Pulmonary artery endothelial cell (primary cell): Measurements from ENCODE around the gene PAN3. TPM values are rescaled to one million over a fixed set of nuclear protein-coding genes. Genes with fewer than 3 reads are reported as not detected.

ENCODE experiments used
- DNase-seq: peaks from one replicate; pipeline ENCODE4 v3.0.0-alpha.2; 2011; ENCODE audit warnings: low read depth, low spot score
- total RNA-seq: library from RNA; depleted of rRNA; stranded (reverse); fragments of >200 nt; gene quantifications from 2 replicates; pipeline ENCODE4 v1.2.3, GENCODE V29; 2014

Gene PAN3
- total RNA-seq, 1 donor from 2014 or later = 19.0 TPM

- no peak for DNase-seq
These were observed 159.0 kb downstream of the PAN3 start for GRCh38 chr13:28297341-28297740.

GRCh38 chr13:28299916-28300315 lies 161.6 kb downstream of the PAN3 start:
- DNase-seq = no peak

DNA sequence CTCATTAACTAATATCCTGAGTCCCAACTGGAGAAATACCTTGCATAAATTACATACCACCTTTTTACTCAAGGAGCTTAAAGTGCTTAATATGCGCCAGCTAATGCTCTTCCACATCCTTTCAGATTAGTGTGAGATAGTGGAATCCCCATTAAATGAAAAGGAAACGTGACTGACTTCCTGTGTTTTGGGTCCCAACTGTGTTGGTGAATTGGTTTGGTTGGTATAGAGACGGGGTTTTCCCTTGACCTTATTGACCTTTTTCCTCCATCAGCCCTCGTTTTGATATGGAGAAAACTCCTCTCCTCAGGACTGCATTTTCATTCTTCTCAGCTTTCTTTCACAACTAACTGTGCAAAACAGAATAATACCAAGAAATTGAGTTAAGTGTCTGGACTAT lies 163.5 kb downstream of the PAN3 start:
- peak; percentile 13 for DNase-seq

GRCh38 chr13:28306325-28306724 lies 168.0 kb downstream of the PAN3 start:
- no peak for DNase-seq

DNA sequence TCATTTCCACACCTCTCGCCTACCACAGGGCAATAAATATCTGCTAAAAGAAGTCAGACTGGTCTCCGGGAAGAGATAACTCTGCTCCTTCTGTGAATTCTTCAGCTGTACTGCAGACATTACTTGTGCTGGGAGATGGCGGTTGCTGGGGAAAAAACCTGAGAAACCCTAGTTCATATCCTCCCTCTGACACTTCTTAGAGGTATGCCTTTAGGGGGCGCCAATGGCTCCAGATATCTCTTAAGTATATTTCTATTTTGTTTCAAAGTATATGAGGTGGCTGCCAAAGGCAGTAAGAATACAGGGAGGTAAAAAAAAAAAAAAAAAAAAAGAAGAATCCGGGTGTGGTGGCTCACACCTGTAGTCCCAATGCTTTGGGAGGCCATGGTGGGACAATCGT lies 175.2 kb downstream of the PAN3 start:
- DNase-seq = peak; percentile 53

- DNase-seq = no peak
These were observed 176.5 kb downstream of the PAN3 start for GRCh38 chr13:28314879-28315278.

GRCh38 chr13:28316129-28316528 lies 177.8 kb downstream of the PAN3 start:
- DNase-seq = no peak

GRCh38 chr13:28316836-28317235 lies 178.5 kb downstream of the PAN3 start:
- DNase-seq = no peak

- no peak for DNase-seq
These were observed 180.2 kb downstream of the PAN3 start for GRCh38 chr13:28318496-28318895.

DNA sequence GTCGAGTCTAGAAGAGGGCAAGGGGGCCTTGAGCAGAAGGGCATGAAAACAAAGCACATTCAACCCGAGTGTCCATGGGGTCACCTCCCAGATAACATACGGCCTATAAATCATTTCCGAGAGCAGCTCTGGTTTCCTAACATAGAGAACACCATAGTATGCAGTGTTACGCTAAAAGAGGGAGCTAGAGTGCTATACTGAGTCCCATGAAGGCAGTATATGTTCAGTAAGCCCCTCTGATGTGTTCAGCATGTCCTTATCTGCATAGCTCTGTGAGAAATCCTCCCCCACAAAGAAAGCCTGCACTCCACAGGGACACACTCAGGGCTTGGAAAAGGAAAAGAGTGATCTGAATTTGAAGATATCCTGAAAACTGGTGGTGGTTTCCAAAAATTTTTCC lies 181.2 kb downstream of the PAN3 start:
- DNase-seq = no peak

DNA sequence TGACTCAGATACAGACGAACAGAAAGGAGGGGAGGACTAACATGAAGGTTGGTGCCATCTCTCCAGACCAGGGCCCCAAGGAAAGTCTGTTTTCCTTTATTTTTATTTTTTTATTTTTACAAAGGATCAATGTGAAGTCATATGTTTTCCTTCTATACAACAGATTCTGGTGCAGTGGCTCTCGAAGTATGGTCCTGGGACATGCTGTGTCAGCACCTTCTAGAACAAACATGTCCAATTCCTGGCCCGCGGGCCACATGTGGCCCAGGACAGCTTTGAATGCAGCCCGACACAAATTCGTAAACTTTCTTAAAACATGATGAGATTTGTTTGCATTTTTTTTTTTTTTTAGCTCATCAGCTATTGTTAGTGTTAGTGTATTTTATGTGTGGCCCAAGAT lies 181.9 kb downstream of the PAN3 start:
- DNase-seq = no peak

DNA sequence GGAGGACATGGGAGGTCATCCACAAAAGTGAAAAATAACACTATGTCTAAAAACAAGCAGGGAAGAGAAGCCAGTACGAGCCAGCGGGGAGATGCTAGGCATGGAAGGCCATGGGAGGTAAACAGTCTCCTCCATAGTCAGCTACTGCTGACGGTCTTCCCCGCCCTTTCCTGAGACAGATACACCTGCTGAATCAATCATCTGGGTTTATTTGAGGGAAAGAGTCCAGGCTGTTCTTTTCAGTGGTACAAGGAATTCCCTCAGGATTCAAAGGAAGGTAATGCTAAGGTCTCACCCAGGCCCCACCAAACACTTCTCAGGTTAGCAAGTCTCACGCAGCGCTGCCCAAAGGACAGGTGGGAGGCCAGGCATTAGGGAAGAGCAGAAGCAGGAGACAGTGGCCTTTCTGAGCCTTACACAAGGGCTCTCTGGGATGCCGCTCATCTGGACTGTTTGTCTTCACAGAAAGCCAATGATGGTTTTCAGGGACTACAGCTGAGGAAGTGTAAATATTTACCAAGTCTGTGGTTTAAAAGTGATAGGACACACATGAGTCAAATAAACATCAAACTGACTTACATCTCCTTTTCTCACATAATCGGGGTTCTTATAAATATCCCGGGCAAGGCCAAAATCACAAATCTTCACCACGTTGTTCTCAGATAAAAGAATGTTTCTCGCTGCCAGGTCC lies 182.7 kb downstream of the PAN3 start:
- no peak for DNase-seq

DNA sequence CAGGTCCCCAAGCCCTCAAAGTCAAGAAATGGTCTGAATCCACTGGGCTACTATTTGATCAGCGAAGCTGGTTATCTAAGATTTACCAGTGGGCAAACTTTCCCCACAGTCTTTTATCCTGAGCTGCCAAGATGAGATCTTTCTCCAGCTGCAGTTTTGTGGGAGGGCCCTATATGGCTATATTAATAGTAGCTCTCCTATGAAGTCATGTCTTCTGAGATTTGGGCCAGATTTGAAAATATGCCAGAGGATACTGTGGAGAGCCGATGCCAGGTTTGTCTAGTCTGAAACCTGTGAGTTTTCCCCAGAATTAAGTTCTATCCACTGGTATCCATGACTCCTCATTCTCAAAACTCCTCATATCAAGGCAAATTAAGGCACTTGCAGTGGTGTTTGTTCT lies 183.4 kb downstream of the PAN3 start:
- no peak for DNase-seq

DNA sequence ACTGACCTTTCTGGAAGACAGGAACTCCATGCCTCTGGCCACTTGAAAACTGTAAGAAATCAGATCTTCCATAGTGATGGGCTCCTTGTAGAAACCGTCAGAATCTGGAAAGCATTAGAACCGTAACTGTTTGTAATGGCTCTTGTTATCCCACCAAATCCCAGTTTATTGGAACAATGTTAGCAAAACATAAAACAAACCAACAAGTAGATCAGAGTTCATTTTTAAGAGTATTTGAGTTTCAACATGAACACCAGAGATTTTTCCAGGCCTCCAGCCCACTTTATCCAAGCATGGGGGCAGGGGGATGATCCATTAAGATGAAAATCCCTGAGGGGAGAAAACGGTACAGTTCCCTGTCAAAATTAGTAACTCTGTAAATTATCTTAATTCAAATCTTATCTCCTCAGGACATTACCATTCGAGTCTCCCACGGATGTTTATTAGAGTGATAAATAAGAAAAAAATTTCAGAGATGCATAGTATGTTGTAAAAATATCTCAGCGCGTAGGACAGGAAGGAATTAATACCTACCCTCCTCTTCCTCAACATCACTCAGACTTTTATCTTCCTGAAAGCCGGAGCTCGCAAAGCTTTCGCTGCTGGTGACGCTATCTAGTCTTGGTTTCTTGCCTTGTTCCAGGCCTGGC lies 184.0 kb downstream of the PAN3 start:
- DNase-seq = no peak

DNA sequence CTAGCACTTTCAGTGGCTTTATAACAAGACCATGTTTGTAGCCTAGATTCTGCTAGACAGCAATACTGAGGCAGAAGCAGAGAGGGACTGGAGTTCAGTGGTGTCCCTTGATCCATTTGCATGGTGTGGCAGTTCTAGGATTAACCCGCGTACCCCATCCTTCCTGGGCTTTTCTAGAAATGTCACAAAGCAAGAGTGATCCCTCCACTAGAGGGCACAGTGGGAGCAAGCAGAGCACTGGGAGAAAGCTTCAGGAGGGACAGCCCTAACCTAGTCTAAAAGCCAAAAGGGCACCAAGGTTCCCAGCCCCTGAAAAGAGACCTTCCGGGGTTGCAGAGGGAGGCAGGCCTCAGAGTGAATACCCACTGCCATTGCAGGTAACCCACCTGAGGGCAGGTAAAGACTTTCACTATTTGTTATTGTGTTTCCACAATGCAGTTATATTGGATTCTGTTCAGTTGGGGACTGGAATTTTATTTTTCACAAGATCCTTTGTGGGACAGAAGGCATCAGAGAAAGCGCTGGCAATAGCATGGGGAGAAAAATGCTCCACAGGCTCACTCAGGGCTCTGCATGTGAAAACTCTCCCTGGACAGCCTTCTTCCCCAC lies 185.9 kb downstream of the PAN3 start:
- DNase-seq = peak; percentile 44

GRCh38 chr13:28325022-28325421 lies 186.7 kb downstream of the PAN3 start:
- no peak for DNase-seq

DNA sequence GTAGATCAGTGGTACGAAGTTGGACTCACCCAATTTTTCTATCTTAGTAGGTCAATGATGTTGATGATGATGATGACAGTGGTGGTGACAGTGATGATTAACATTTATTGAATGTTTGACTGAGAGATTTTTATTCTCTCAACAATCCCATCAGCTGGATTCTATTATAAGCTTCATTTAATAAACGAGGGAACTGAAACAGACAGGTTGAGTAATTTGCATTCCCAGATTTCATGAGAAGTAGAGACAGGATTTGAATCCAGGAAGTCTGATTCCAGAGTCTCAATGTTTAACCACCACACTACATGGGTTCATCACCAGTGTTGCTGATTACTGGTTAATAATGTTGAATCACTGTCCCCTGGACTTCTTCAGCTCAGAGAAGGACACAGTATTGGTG lies 187.7 kb downstream of the PAN3 start:
- no peak for DNase-seq

- no peak for DNase-seq
These were observed 189.3 kb downstream of the PAN3 start for GRCh38 chr13:28327373-28328270.

DNA sequence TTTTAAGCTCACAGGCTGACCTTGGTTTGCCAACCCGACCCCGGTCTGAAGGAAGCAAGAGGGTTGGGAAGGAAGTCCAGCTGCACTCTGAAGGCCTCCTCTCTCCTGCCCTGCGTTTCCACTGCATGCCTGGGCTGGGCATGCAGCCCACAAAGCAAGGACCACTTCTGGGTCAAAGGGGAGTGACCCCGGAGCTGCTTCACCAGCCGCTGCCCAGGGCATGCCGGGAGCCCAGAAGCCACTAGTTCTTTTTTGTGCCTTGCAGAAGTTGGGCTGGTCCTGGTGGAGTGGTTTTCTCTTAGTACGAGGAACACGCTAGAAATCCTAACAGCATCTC lies 189.9 kb downstream of the PAN3 start:
- DNase-seq = no peak

DNA sequence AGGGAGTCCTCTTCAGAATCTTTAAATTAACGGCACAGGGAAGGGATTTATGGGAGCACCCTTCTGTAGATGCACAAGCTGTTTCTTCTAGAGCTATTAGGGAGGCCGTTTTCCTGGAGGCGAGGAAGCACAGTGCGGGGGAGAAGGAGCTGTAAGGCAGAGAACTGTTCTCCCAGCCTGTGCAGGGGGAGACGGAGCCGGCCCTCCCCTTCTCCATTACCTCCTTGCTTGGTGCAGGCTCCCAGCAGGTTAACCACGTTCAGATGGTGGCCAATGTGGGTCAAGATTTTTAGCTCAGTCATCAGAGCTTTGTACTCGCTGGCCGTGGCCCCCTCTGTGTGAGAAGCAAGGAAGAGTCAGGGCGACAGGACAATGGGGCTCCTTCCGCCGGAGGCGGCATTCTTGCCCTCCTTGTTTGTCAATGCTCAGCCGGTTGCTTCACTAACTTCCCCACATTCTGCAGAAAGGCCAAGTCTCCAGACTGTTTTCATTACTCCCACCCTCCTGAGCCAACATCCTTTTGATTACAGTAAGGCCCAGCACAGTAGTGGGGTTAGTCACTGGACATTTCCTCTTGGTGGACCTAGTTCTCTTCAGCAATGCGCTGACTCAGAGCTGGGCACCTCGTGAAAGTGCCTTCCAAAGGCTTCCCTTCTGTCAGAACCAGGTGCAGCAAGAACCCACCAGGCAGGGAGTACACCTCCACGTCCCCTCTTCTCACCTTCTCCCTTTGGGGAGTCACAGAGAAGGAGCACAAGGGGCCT lies 191.2 kb downstream of the PAN3 start:
- DNase-seq = peak; percentile 98

DNA sequence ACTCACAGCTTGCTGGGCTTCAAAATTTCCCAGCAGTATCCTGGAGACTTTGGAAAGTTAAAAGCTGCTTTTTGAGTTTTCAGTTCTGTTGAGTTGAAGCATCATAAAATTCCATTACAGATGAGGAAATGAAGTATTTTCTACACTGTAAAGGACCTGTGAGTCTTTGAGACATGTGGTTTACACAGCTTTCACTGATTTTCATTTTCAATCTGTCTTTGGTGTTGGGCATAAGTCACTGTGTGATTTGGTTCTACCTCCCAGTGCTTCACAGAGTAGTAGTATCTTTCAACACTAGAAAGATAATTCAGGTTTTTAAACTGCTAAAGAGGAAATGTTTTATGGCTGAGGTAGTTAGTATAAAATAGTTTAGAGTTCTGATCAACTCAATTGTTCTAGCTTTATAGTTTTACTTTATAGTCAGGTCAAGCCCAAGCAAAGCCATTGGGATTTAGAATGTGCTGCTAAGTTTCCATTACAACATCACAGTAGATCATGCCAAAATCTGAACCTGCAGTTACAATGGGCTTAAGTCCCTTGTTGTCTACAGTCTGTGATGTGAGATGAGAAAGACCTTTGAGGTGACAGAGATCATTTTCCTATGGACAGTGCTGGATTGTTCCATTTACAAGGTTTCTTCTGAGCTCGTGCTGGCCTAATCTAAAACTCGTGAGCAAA lies 195.0 kb downstream of the PAN3 start:
- DNase-seq = no peak
